Colonic mucosa (tissue), 4 donors: ENCODE data around the gene RSPO3. TPM values are rescaled to one million over a fixed set of nuclear protein-coding genes. Genes with fewer than 3 reads are reported as not detected.

Experiments used
- DNase-seq: peaks from one replicate; pipeline ENCODE4 v3.0.0-alpha.2; 2020
- H3K27ac ChIP-seq: fragments of 200-600 bp; one replicate; pipeline ENCODE4 v1.8.0; 2021
- H3K27me3 ChIP-seq: fragments of 200-600 bp; one replicate; pipeline ENCODE4 v1.8.0; 2021
- H3K36me3 ChIP-seq: fragments of 200-600 bp; one replicate; pipeline ENCODE4 v1.8.0; 2021
- H3K4me1 ChIP-seq: fragments of 200-600 bp; one replicate; pipeline ENCODE4 v1.8.0; 2021; ENCODE audit warnings: mild to moderate bottlenecking
- H3K4me3 ChIP-seq: fragments of 200-600 bp; one replicate; pipeline ENCODE4 v1.8.0; 2021
- H3K9ac ChIP-seq, 2 donors: one replicate each; pipeline ENCODE4 v1.7.0; 2013; ENCODE audit warnings: control low read depth in 2 of 2, low read depth in 2 of 2, low read length in 2 of 2
- H3K9me3 ChIP-seq: fragments of 200-600 bp; one replicate; pipeline ENCODE4 v1.8.0; 2021
- intact Hi-C: fragments of 100-400 bp; cut with DNase I; formaldehyde crosslinking; loops from one replicate; pipeline ENCODE4 v1.14.1; 2022
- total RNA-seq, 2 donors: library from RNA; stranded (reverse); fragmentation: NEBNext Ultra II Directional in 1 of 2; extraction: Animal tissue kit (Norgen Biotek cat#: 25700) in 1 of 2; gene quantifications; one replicate each; pipeline ENCODE4 v1.2.1, GENCODE V29; 2021
- TF ChIP-seq, protein P1 (sequence below): fragments of 200-600 bp; IDR thresholded peaks from one replicate; pipeline ENCODE4 v1.8.0; 2022; ENCODE audit warnings: antibody characterized with exemption, mild to moderate bottlenecking
- donor health status: healthy.
- donor health status: DM: no; HTN: no; CAD: no.
- donor health status: DM: no; HTN: no; CAD: no.

Gene RSPO3
- total RNA-seq, 2 donors from 2014 or later: 1.8 to 4.4 TPM

DNA sequence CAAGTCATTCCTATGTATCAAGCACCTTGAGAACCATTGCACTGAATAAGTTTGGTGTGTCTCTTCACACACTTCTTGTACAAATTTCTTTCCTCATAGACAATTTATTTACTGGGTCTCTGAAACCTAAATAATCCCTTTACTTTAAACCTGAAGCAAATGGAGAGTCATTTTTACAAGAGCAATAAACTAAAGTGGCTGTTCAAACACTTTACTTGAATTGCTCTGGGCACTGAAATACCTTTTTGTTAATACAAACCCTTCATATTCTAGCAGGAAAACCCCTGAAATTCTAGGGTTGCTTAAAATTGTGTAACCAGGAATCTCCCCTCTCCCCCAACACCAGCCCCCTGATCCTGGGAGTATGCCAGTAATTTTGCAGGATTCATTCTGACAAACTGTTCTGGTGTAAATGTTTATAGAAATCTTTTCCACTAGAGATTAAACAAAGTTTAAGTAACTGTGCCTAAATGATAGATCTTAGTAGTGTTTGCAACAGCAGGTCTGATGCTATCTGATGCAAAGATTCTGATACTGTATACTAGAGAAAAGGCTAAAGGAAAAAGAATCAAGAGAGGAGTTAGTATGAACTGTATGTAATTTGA lies 13.4 kb downstream of the RSPO3 start:
- Histone ChIP-seq H3K27ac (no peak overlapping the region), H3K4me3 (no peak overlapping the region), H3K9ac (no peak overlapping the region), H3K27me3 (no peaks in the 10 kb centered on the region), H3K9me3 (no peaks in the 10 kb centered on the region), H3K36me3 (no peaks in the 10 kb centered on the region), H3K4me1 (no peaks in the 10 kb centered on the region)
- no peak for DNase-seq
- TF ChIP-seq, protein P1, sequence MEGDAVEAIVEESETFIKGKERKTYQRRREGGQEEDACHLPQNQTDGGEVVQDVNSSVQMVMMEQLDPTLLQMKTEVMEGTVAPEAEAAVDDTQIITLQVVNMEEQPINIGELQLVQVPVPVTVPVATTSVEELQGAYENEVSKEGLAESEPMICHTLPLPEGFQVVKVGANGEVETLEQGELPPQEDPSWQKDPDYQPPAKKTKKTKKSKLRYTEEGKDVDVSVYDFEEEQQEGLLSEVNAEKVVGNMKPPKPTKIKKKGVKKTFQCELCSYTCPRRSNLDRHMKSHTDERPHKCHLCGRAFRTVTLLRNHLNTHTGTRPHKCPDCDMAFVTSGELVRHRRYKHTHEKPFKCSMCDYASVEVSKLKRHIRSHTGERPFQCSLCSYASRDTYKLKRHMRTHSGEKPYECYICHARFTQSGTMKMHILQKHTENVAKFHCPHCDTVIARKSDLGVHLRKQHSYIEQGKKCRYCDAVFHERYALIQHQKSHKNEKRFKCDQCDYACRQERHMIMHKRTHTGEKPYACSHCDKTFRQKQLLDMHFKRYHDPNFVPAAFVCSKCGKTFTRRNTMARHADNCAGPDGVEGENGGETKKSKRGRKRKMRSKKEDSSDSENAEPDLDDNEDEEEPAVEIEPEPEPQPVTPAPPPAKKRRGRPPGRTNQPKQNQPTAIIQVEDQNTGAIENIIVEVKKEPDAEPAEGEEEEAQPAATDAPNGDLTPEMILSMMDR: no peak
- intact Hi-C loops: no loop called here

DNA sequence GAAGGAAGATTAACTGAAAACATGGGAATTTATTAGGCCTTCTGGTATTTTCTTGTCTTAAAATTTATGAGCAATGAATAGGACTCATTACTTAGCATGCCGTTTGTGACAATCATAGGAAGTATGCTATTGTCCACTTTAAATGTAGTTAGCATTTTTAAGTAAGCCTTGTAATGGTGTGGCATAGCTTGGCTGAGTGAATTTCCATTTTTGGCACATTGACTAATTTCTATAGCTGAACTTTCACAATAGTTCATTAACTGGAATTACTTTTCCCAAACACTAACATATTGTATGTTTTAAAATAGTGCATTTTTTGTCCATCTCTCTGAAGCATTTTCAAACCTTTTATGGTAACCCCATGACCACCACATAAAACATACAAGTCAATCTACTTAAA lies 15.7 kb downstream of the RSPO3 start:
- H3K9me3 ChIP-seq: no peaks in the 10 kb centered on the region
- TF ChIP-seq, protein P1: no peak
- H3K4me1 ChIP-seq: no peaks in the 10 kb centered on the region
- no peak overlapping the region for H3K27ac ChIP-seq
- no peak overlapping the region for H3K9ac ChIP-seq
- no peaks in the 10 kb centered on the region for H3K27me3 ChIP-seq
- H3K4me3 ChIP-seq: no peak overlapping the region
- intact Hi-C loops: no loop called here
- DNase-seq: no peak
- H3K36me3 ChIP-seq: no peaks in the 10 kb centered on the region

DNA sequence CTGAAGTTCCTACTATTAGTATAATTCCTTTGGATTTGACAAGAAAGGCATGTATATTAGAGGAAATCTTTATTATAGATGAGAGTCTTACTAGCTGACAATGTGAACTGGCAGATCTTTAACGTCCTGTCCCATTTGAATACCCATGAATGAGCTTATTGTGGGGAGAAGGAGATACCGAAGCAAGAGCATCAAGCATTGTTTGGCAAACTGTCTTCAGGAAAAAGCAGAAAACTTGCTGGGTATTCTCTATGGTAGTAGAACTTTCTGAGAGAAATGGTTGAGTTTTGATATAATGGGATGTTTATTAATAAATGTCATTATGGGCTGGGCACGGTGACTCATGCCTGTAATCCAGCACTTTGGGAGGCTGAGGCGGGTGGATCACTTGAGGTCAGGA lies 18.3 kb downstream of the RSPO3 start:
- H3K9ac ChIP-seq: no peak overlapping the region
- no peaks in the 10 kb centered on the region for H3K9me3 ChIP-seq
- TF ChIP-seq, protein P1: no peak
- no peak overlapping the region for H3K4me3 ChIP-seq
- DNase-seq: no peak
- no peaks in the 10 kb centered on the region for H3K4me1 ChIP-seq
- no peaks in the 10 kb centered on the region for H3K36me3 ChIP-seq
- intact Hi-C loops: no loop called here
- no peak overlapping the region for H3K27ac ChIP-seq
- no peaks in the 10 kb centered on the region for H3K27me3 ChIP-seq

DNA sequence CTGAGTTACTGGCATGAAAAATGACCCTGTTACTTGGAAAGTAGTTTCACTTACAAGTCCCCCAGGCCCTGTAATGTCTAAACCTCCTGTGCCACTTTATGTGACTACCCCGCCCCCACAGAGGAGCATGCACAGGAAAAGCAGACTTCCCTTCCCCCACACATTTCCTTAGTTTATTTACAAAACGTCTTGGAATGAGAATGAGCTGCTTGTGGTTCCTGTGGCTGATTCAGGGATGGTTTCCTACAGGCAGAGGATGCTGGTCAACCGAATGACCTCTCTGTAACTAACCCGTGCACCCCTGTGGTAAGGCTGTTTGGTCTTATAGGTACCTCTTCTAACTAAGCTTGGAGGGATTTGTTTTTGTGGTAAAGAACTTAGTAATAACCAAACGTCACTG lies 28.5 kb downstream of the RSPO3 start:
- TF ChIP-seq, protein P1: no peak
- no peaks in the 10 kb centered on the region for H3K4me1 ChIP-seq
- H3K27me3 ChIP-seq: no peaks in the 10 kb centered on the region
- no peak overlapping the region for H3K27ac ChIP-seq
- H3K9ac ChIP-seq: no peak overlapping the region
- intact Hi-C loops: no loop called here
- no peaks in the 10 kb centered on the region for H3K36me3 ChIP-seq
- H3K4me3 ChIP-seq: no peak overlapping the region
- no peak for DNase-seq
- H3K9me3 ChIP-seq: no peaks in the 10 kb centered on the region

DNA sequence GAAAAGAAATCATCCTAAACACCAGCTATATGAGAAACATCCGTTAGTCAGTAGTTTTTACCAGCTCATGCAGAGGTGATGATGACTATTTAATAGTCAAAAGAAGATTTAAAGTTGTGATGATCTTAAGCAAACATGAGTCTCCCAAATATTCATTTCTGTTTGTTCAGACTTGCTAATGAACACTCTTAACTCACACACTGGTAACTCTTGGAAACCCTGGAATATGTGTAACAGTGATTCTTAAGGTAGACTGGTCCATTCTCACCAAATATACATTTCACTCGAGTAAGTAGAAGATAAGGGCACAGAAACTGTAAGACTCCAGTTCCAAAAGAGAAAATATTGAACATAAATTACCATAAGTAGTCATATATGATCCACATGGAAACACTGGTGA lies 29.1 kb downstream of the RSPO3 start:
- no peaks in the 10 kb centered on the region for H3K9me3 ChIP-seq

More for the DNA sequence above, 29.1 kb downstream of the RSPO3 start:
- H3K36me3 ChIP-seq: no peaks in the 10 kb centered on the region
- intact Hi-C loops: no loop called here
- no peak overlapping the region for H3K9ac ChIP-seq
- no peaks in the 10 kb centered on the region for H3K4me1 ChIP-seq
- no peaks in the 10 kb centered on the region for H3K27me3 ChIP-seq
- TF ChIP-seq, protein P1: no peak
- no peak overlapping the region for H3K4me3 ChIP-seq
- DNase-seq: no peak
- no peak overlapping the region for H3K27ac ChIP-seq
